ENCODE measurements around the gene SYTL5.

Gene SYTL5

DNA sequence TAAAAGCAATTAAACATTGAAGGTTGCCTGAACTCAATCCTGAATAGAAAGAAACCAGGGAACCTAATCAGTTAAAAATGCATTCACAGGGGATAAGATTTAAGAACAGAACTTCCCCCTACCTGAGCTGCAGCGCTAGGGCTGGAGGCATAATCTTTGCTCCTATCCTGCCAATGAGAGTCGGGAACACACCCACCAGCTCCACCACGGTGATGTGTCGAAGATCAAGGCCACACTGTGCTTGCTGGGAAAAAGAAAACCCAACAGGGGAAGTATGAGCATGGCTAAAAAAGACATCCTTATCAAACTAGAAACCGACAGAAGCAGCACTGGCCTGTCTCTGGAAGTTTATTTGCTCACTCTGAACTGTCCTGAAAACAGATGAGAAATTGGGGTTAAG, 148.0 kb downstream of the SYTL5 start:
- Histone ChIP-seq H3K27me3 (ENCODE audit: control insufficient read depth, insufficient read depth, low read length) (no peaks in the 10 kb centered on the region), H3K36me3 (ENCODE audit: control insufficient read depth, low read depth, low read length) (no peaks in the 10 kb centered on the region), H3K4me3 (ENCODE audit: low read length) (no peak overlapping the region), H3K9ac (ENCODE audit: low read length) (no peak overlapping the region), H3K4me1 (ENCODE audit: control insufficient read depth, low read depth, low read length) (no peaks in the 10 kb centered on the region), H3K9me3 (ENCODE audit: control insufficient read depth, low read depth, low read length) (peaks cover 12% of the 10 kb centered on the region), H3K27ac (ENCODE audit: low read length) (no peak overlapping the region)

DNA sequence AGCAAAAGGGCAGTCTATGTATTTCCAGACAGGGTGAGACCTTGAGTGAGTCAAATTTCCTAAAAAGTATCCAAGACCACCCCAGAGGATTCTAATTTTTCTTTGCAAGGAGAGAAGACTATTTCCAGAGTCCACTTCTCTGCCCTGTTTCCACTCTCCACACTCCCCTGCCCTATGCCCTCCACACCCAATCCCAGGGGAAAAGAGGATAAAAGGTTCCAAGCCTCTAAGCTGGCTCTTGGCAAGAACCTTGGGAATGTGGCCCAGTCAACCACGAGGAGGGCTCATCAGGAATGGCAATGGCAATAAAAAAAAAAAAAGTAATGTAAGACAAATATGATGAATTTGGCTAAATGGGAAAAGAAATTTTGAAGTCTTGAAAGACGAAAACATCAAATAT, 148.5 kb downstream of the SYTL5 start:
- Histone ChIP-seq H3K36me3 (ENCODE audit: control insufficient read depth, low read depth, low read length) (no peaks in the 10 kb centered on the region), H3K9me3 (ENCODE audit: control insufficient read depth, low read depth, low read length) (peaks cover 8% of the 10 kb centered on the region), H3K27me3 (ENCODE audit: control insufficient read depth, insufficient read depth, low read length) (no peaks in the 10 kb centered on the region), H3K27ac (ENCODE audit: low read length) (no peak overlapping the region), H3K9ac (ENCODE audit: low read length) (no peak overlapping the region), H3K4me3 (ENCODE audit: low read length) (no peak overlapping the region), H3K4me1 (ENCODE audit: control insufficient read depth, low read depth, low read length) (no peaks in the 10 kb centered on the region)

DNA sequence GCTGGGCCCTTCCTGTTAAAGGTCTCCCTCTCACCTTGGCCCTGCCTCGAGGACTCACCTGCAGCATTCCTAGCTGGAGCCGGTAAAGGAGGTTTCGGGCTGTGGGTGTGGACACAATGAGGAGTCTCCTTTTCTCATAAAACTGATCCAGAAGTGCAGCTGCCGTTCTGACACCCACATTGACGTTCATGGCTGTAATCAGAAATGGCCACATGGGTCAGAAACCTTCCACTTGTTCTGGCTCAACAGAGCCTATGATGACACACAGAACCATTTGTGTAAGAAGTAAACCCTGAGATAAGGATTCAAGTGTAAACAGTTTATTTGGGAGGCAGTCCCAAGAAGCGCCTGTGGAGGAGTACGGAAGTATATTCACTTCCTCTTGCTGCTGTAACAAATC, 150.5 kb downstream of the SYTL5 start:
- Histone ChIP-seq H3K4me1 (ENCODE audit: control insufficient read depth, low read depth, low read length) (no peaks in the 10 kb centered on the region), H3K27me3 (ENCODE audit: control insufficient read depth, insufficient read depth, low read length) (no peaks in the 10 kb centered on the region), H3K36me3 (ENCODE audit: control insufficient read depth, low read depth, low read length) (no peaks in the 10 kb centered on the region), H3K9ac (ENCODE audit: low read length) (no peak overlapping the region), H3K4me3 (ENCODE audit: low read length) (no peak overlapping the region), H3K9me3 (ENCODE audit: control insufficient read depth, low read depth, low read length) (peaks cover 4% of the 10 kb centered on the region), H3K27ac (ENCODE audit: low read length) (no peak overlapping the region)

DNA sequence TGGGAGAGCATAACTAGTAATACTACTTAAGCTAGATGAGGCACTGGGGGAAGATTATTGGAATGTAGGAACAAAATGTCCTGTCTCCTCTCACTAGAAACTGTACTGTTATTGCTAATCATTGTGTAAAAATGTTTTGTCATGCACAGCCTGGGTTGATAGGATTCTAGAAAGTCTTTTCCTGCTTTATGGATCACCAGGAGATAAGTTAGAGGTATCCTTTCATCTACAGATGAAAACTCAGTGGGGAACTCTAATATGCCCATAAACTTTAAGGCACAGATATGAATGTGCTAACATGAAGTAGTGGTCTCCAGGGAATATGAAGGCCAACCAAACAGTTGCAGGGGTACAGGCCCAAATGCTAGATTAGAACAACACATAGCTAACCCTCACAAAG, 156.8 kb downstream of the SYTL5 start:
- H3K27me3 ChIP-seq (ENCODE audit: control insufficient read depth, insufficient read depth, low read length) = no peaks in the 10 kb centered on the region
- no peaks in the 10 kb centered on the region for H3K36me3 ChIP-seq (ENCODE audit: control insufficient read depth, low read depth, low read length)
- no peak overlapping the region for H3K27ac ChIP-seq (ENCODE audit: low read length)
- H3K4me1 ChIP-seq (ENCODE audit: control insufficient read depth, low read depth, low read length) = no peaks in the 10 kb centered on the region
- no peak overlapping the region for H3K9ac ChIP-seq (ENCODE audit: low read length)
- peaks cover 3% of the 10 kb centered on the region for H3K9me3 ChIP-seq (ENCODE audit: control insufficient read depth, low read depth, low read length)
- H3K4me3 ChIP-seq (ENCODE audit: low read length) = no peak overlapping the region

DNA sequence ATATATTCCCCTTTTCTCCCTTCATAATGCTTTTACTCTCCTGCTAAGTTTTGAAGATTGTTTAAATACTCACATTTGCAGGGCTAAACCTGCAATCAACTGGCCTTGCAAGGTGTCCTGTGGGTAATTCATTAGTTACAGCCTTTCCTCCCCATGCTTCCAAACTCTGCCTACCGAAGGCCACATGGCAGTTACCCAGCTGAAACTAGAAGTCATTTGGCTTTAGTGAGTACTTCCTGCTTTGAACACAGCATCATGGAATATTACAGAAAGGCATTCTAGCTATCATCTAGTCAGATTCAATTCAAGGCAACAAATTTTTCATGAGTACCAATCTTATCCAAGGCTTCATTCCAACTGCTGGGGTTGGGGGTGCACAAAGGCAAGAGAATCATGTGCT, 158.7 kb downstream of the SYTL5 start:
- no peak overlapping the region for H3K4me3 ChIP-seq (ENCODE audit: low read length)
- H3K36me3 ChIP-seq (ENCODE audit: control insufficient read depth, low read depth, low read length) = no peaks in the 10 kb centered on the region
- H3K27me3 ChIP-seq (ENCODE audit: control insufficient read depth, insufficient read depth, low read length) = no peaks in the 10 kb centered on the region
- H3K9me3 ChIP-seq (ENCODE audit: control insufficient read depth, low read depth, low read length) = no peaks in the 10 kb centered on the region
- H3K27ac ChIP-seq (ENCODE audit: low read length) = no peak overlapping the region
- no peak overlapping the region for H3K9ac ChIP-seq (ENCODE audit: low read length)
- H3K4me1 ChIP-seq (ENCODE audit: control insufficient read depth, low read depth, low read length) = no peaks in the 10 kb centered on the region

DNA sequence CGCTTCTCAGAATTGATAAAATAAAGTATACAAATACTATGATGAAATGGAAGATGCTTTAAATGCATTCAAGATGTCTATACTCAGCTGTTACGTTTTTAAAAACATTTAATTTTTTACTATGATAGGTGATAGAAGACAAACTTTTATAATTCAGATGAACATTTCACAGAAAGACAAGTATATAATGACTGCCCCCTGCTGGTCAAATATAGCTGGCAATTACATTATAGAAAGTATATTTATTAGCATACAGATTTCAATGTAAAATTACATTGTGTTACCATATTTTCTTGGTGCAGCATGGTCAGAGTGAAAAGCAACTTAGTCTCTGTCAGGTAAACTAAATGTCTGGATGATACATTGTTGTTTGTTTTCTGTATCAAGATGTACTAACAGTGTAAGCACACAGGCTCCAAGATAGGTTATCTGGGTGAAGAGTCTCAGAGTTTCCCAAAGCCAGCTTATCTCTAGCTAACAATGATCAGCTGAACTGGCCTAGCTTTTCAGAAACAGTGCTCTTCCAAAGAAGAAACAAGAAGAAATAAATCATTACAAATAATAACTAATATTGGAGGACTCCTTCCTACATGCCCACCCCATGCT, 160.2 kb downstream of the SYTL5 start:
- Histone ChIP-seq H3K9me3 (ENCODE audit: control insufficient read depth, low read depth, low read length) (no peaks in the 10 kb centered on the region), H3K4me1 (ENCODE audit: control insufficient read depth, low read depth, low read length) (peaks cover 10% of the 10 kb centered on the region), H3K4me3 (ENCODE audit: low read length) (no peak overlapping the region), H3K9ac (ENCODE audit: low read length) (no peak overlapping the region), H3K27me3 (ENCODE audit: control insufficient read depth, insufficient read depth, low read length) (no peaks in the 10 kb centered on the region), H3K36me3 (ENCODE audit: control insufficient read depth, low read depth, low read length) (no peaks in the 10 kb centered on the region), H3K27ac (ENCODE audit: low read length) (no peak overlapping the region)

DNA sequence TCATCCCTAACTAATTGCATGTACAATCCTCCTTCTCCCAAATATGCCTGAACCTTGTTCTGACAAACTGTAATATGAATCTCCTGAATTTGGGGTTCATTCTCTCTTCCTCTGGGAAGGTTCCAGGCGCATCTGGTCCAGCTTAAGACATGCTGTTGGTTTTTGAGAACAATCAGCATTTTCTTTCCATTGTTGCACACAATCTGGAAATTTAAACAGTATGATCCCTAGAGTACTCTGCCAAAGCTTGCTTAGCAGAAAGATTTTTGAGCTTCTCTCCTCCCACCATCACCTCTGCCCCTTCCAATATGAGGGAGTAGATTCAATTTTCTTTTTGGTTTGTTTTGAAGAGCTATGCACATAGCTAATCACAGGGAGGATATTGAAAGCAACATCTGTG, 164.2 kb downstream of the SYTL5 start:
- Histone ChIP-seq H3K4me3 (ENCODE audit: low read length) (no peak overlapping the region), H3K4me1 (ENCODE audit: control insufficient read depth, low read depth, low read length) (peaks cover 10% of the 10 kb centered on the region), H3K9me3 (ENCODE audit: control insufficient read depth, low read depth, low read length) (peaks cover 3% of the 10 kb centered on the region), H3K27me3 (ENCODE audit: control insufficient read depth, insufficient read depth, low read length) (no peaks in the 10 kb centered on the region), H3K36me3 (ENCODE audit: control insufficient read depth, low read depth, low read length) (no peaks in the 10 kb centered on the region), H3K27ac (ENCODE audit: low read length) (no peak overlapping the region), H3K9ac (ENCODE audit: low read length) (no peak overlapping the region)

DNA sequence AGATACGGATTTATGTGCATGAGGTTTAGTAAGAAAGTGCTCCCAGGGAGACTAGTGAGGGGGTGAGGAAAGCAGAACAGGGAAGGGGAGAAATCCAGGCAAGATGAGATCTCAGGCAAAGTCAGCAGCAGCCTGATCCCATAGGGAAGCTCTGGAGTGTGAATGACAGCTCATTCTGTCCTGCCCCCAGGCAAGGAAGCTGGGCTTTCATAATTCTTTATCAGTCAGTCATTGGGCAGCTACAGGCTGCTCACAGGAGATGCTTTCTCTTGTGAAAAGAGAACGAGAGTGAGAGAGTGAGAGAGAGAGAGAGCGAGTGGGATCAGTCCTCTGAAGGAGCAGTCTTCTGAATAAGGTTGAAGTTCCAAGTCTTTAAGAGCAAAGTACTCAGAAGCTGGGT, 166.2 kb downstream of the SYTL5 start:
- H3K4me3 ChIP-seq (ENCODE audit: low read length) = no peak overlapping the region
- H3K27ac ChIP-seq (ENCODE audit: low read length) = no peak overlapping the region
- H3K36me3 ChIP-seq (ENCODE audit: control insufficient read depth, low read depth, low read length) = no peaks in the 10 kb centered on the region
- H3K9ac ChIP-seq (ENCODE audit: low read length) = no peak overlapping the region
- H3K27me3 ChIP-seq (ENCODE audit: control insufficient read depth, insufficient read depth, low read length) = no peaks in the 10 kb centered on the region
- peaks cover 3% of the 10 kb centered on the region for H3K9me3 ChIP-seq (ENCODE audit: control insufficient read depth, low read depth, low read length)
- H3K4me1 ChIP-seq (ENCODE audit: control insufficient read depth, low read depth, low read length) = peaks cover 10% of the 10 kb centered on the region

DNA sequence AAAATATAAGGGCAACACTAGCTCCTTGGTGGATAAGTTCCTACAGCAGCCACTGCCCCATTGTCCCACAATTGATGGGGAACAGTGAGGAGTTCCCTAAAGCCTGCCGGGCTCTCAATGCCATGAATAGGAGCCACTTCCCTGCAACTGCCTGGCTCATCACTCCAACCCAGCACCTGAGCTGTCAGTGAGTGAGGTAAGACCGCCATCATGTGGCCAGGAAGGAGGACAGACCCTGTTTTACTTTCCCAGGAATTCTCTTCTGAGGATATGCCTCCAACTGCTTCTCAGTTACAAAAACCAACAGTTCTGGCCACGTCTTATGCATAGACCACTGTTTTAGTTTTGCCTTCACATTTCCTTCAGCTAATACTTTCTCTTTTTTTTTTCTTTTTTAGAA, 168.8 kb downstream of the SYTL5 start:
- Histone ChIP-seq H3K27ac (ENCODE audit: low read length) (no peak overlapping the region), H3K36me3 (ENCODE audit: control insufficient read depth, low read depth, low read length) (no peaks in the 10 kb centered on the region), H3K9me3 (ENCODE audit: control insufficient read depth, low read depth, low read length) (peaks cover 3% of the 10 kb centered on the region), H3K4me1 (ENCODE audit: control insufficient read depth, low read depth, low read length) (peaks cover 10% of the 10 kb centered on the region), H3K9ac (ENCODE audit: low read length) (no peak overlapping the region), H3K4me3 (ENCODE audit: low read length) (no peak overlapping the region), H3K27me3 (ENCODE audit: control insufficient read depth, insufficient read depth, low read length) (no peaks in the 10 kb centered on the region)

DNA sequence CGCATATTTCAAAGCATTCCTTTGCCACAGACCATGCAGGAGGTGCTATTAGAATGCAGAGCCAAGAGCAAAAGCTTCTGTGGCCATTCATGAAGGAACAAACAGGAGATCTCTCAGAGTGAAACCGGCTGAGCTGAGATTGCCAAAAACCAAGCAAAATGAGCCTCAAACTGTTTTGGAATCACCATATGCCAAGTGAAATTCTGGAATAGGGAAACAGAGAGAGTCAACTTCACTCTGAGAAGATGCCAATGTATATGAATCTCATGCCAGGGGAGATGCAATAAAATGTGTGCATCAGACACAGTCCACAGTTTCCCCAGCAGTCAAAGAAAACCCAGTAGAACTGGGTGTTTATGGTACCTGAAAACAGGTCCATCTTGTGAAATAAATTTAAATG, 172.0 kb downstream of the SYTL5 start:
- Histone ChIP-seq H3K9ac (ENCODE audit: low read length) (no peak overlapping the region), H3K4me1 (ENCODE audit: control insufficient read depth, low read depth, low read length) (no peaks in the 10 kb centered on the region), H3K36me3 (ENCODE audit: control insufficient read depth, low read depth, low read length) (no peaks in the 10 kb centered on the region), H3K27ac (ENCODE audit: low read length) (no peak overlapping the region), H3K9me3 (ENCODE audit: control insufficient read depth, low read depth, low read length) (peaks cover 3% of the 10 kb centered on the region), H3K27me3 (ENCODE audit: control insufficient read depth, insufficient read depth, low read length) (no peaks in the 10 kb centered on the region), H3K4me3 (ENCODE audit: low read length) (no peak overlapping the region)
